ENCODE data around the gene UNC119. TPM values are rescaled to one million over a fixed set of nuclear protein-coding genes. Genes with fewer than 3 reads are reported as not detected.

The UNC119 gene
- polyA plus RNA-seq, 1 donor (not counting 4 experiments of a cell fraction or from before 2014, with no cell fraction given) = 60.0 TPM

- Histone ChIP-seq H4K20me1 (ENCODE audit: control insufficient read depth, extremely low read depth, insufficient read depth, low read length) (no peaks in the 10 kb centered on the region), H3K27ac (ENCODE audit: control insufficient read depth, insufficient read depth, low read length) (no peak overlapping the region), H3K9ac (ENCODE audit: control insufficient read depth, extremely low read depth, insufficient read depth, low read length) (no peak overlapping the region), H3K36me3 (ENCODE audit: control insufficient read depth in 2 of 2, extremely low read depth in 1 of 2, insufficient read depth in 2 of 2, low read length in 2 of 2) (peaks cover 10 to 49% of the 10 kb centered on the region in 2 experiments), H3K4me3 (ENCODE audit: control insufficient read depth in 2 of 3, extremely low read depth in 1 of 3, insufficient read depth in 2 of 3, low read depth in 1 of 3, low read length in 3 of 3) (no peak overlapping the region), H3K79me2 (ENCODE audit: control insufficient read depth, insufficient read depth, low read length) (no peaks in the 10 kb centered on the region), H3K4me1 (ENCODE audit: control insufficient read depth, extremely low read depth, insufficient read depth, low read length) (peaks cover 6% of the 10 kb centered on the region), H2AFZ (ENCODE audit: control insufficient read depth, low read length) (no peak overlapping the region), H3K27me3 (ENCODE audit: control insufficient read depth, extremely low read depth, insufficient read depth, low read length) (no peaks in the 10 kb centered on the region), H3K9me1 (ENCODE audit: control insufficient read depth, extremely low read depth, insufficient read depth, low read length) (no peaks in the 10 kb centered on the region), H3K9me3 (ENCODE audit: control insufficient read depth, low read depth, low read length) (no peaks in the 10 kb centered on the region), H3K4me2 (ENCODE audit: control insufficient read depth, extremely low read depth, insufficient read depth, low read depth, low read length) (no peak overlapping the region)
- FAIRE-seq (no peak), DNase-seq (ENCODE audit: low read depth, low spot score) (no peak)
- dilution Hi-C loops (cut with MboI; ENCODE audit: extremely low pct_ligation_motif_present, low sequenced_read_pairs) = no loop called here
- TF ChIP-seq EZH2 (IDR thresholded peaks at IDR 0.05; ENCODE audit: low read length) = no peak
- TF ChIP-seq CTCF (optimal IDR thresholded peaks at IDR 0.05 in 1 of 3, IDR thresholded peaks at IDR 0.05 in 1 of 3, conservative IDR thresholded peaks at IDR 0.05 in 1 of 3; ENCODE audit: extremely low read depth in 1 of 3, insufficient read depth in 2 of 3, low read length in 3 of 3) = no peak
Measured at GRCh38 chr17:28579526-28579925, 27.1 kb upstream of the UNC119 start.

GRCh38 chr17:28578246-28579195 is 26.1 kb upstream of the UNC119 start:
- no peak overlapping the region for H3K4me3 ChIP-seq (ENCODE audit: control insufficient read depth in 2 of 3, extremely low read depth in 1 of 3, insufficient read depth in 2 of 3, low read depth in 1 of 3, low read length in 3 of 3)
- no peak for FAIRE-seq
- dilution Hi-C loops (cut with MboI; ENCODE audit: extremely low pct_ligation_motif_present, low sequenced_read_pairs) = no loop called here

More at GRCh38 chr17:28578246-28579195, 26.1 kb upstream of the UNC119 start:
- peaks cover 6% of the 10 kb centered on the region for H3K4me1 ChIP-seq (ENCODE audit: control insufficient read depth, extremely low read depth, insufficient read depth, low read length)
- H3K36me3 ChIP-seq (ENCODE audit: control insufficient read depth in 2 of 2, extremely low read depth in 1 of 2, insufficient read depth in 2 of 2, low read length in 2 of 2) = peaks cover 12 to 41% of the 10 kb centered on the region in 2 experiments
- no peaks in the 10 kb centered on the region for H3K79me2 ChIP-seq (ENCODE audit: control insufficient read depth, insufficient read depth, low read length)
- DNase-seq (ENCODE audit: low read depth, low spot score) = no peak
- H3K9ac ChIP-seq (ENCODE audit: control insufficient read depth, extremely low read depth, insufficient read depth, low read length) = no peak overlapping the region
- no peak overlapping the region for H2AFZ ChIP-seq (ENCODE audit: control insufficient read depth, low read length)
- H3K27me3 ChIP-seq (ENCODE audit: control insufficient read depth, extremely low read depth, insufficient read depth, low read length) = no peaks in the 10 kb centered on the region
- H4K20me1 ChIP-seq (ENCODE audit: control insufficient read depth, extremely low read depth, insufficient read depth, low read length) = no peaks in the 10 kb centered on the region
- TF ChIP-seq CTCF (optimal IDR thresholded peaks at IDR 0.05 in 1 of 3, IDR thresholded peaks at IDR 0.05 in 1 of 3, conservative IDR thresholded peaks at IDR 0.05 in 1 of 3; ENCODE audit: extremely low read depth in 1 of 3, insufficient read depth in 2 of 3, low read length in 3 of 3) = no peak
- TF ChIP-seq EZH2 (IDR thresholded peaks at IDR 0.05; ENCODE audit: low read length) = no peak
- no peak overlapping the region for H3K4me2 ChIP-seq (ENCODE audit: control insufficient read depth, extremely low read depth, insufficient read depth, low read depth, low read length)
- no peaks in the 10 kb centered on the region for H3K9me3 ChIP-seq (ENCODE audit: control insufficient read depth, low read depth, low read length)
- no peaks in the 10 kb centered on the region for H3K9me1 ChIP-seq (ENCODE audit: control insufficient read depth, extremely low read depth, insufficient read depth, low read length)
- no peak overlapping the region for H3K27ac ChIP-seq (ENCODE audit: control insufficient read depth, insufficient read depth, low read length)
